ENCODE measurements around the gene TXNRD1.

Gene TXNRD1

DNA sequence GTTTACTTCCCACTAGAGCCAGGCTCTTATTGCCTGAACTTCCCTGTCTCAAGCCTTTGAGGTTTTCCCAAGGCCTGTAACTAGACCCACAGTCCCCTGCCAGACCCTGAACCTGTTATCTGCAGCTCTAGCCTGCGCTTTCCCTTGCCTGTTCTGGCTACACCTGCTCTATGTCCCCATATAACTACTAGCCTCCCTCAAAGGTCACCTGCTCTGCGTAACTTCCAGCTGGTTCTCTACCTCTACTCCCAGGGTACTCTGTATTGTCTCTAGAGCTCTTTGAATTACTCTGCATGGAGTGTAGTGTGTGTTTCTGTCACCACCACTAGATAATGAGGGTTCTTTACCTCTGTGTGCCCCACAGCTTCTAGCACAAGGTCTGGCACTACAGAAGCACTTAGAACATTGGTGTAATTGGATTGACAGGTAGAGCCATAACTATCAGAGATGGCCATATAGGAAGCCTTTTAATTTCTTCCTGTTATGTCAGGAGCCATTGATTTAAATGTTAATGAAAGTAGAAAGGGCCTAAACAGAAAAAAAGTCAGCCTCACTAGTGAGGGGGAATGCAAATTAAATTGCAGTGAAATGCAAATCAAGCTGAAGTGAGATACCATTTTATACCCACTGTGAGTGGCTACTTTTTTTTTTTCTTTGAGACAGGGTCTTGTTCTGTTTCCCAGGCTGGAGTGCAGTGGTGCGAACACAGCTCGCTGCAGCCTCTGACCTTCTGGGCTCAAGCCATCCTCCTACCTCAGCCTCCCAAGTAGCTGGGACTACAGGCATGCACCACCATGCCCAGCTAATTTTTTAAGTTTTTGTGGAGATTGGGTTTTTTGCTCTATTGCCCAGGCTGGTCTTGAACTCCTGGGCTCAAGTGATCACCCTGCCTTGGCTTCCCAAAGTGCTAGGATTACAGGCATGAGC lies 135.7 kb downstream of the TXNRD1 start:
- no peak for DNase-seq

DNA sequence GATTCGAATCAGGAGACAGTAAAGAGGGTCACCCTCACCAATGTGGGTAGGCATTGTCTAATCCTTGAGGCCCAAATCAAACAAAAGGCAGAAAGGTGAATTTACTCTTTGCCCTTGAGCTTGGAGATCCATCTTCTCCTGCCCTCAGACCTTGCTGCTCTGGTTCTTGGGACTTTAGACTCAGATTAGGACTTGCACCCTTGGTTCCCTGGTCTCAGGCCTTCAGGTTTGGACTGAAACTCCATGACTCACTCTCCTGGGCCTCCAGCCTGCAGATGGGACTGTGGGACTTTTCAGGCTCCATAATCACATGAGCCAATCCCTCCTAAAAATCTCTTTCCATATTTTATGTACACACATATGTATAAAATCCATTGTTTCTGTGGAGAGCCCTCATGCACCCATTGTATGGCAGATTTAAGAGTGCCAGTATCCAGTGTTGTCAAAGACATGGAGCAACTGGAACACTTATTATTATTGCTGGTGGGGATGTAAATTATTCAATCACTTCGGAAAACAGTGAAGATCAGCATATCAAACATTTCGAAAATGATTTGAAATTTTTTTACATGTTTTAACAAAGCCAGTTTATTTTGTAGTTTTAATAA lies 136.6 kb downstream of the TXNRD1 start:
- DNase-seq, result no peak

DNA sequence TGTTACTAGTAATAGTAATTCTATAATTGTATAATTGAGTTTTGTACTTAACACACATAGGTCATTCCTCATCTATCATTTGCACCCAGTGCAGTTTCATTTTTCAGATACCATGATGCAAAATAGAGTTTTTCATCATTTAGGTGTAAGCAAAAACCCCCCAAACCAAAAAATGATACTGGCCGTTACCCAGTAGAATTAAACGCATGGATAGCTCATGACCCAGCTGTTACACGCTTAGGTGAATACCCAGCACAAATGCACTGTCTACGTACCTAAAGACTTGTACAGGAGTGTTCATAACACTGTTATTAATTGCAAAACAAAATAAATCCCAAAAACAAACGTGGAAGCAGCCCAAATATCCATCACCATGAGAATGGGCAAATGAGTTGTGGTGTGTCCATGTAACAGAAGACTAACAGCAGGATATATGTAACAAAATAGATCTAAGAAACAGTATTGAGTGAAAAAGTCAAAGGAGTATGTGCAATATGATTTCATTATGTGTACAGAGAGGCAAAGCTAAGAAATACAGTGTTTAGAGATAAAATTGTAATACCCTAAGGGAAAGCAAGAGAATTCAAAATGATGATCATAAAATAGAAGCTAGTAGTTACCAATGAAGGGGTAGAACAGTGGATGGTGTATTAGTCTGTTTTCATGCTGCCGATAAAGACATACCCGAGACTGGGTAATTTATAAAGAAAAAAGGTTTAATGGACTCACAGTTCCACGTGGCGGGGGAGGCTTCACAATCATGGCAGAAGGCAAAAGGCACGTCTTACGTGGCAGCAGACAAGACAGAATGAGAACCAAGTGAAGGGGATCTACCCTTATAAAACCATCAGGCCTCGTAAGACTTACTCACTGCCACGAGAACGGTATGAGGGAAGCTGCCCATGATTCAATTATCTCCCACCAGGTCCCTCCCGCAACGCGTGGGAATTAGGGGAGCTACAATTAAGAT lies 137.7 kb downstream of the TXNRD1 start:
- DNase-seq, result no peak

DNA sequence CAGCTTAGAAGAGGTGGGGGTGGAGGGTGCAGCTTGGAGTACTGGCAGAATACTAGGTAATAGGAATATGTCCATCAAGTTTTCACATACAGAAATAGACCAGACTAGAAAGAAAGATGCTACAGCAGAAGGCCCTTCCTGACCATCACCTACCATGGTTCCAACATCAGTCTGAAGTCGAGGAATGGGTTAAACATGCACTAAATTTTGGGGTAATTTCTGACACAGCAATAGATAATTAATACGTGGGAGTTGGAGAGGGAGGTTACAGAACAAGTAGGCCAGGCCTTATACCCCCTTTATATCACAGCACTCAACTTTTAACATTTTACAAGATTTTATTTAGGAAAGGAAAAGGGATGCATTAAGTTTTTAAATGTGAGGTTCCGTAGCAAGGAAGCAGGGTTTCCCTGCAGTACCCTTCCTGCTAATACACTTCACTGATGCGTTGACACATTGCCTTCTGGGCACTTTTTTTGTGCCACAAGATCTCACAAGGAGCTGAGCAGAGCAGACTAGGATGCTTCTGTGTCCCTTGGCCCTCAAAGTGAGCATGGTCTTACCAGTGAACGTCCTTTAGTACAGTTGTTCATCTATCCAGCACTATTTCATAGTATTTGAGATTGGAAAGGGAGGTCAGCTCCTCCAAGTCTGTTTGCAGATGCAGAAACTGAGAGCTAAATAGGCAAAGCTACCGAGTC lies 138.7 kb downstream of the TXNRD1 start:
- no peak for DNase-seq

DNA sequence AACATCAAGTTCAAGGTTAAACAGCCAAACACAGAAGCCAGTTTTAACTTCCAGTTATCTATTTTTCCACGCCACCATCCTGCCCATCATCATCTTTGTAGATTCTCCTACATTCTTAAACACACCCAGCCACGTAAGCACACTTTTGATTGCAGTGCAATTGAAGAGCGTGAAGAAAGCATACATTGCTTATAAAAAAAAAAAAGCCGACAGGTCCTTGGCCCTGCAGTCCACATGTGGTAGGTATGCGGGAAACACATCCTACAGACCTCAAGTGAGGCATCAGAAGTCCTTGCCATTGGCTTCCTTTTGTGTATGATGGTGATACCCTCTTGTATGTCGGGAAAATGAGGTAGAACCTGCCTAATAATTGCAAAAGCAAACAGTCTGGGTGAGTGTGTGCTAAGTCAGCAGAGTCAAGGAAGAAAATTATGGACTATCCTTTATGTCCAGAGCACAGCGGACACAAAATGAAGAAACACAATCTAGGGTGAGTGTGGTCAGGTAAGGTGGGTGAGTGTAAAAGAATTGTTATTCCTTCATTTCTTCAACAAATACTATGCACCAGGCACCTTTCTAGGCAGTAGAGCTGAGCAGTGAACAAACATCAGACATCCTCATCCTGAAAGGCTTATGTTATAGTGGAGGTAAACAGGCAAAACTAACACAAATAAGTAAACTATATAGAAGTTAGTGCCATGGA lies 139.4 kb downstream of the TXNRD1 start:
- no peak for DNase-seq

DNA sequence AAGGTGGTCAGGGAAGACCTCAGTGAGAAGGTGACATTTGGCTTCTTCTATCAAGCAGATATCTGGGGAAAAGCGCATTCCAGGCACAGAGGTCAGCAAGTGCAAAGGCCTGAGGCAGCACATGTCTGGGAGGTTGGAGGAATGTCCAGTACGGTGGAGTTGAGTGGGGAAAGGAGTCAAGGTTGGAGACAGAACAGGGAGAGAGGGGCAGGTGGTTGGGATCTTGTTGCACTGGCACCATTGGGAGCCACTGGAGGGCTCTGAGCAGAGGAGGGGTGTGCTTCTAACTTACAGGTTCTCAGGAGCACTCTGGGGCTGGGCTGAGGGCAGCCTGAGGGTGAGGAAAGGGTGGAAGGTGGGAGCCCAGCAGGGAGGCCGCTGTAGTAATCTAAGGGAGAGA lies 140.1 kb downstream of the TXNRD1 start:
- DNase-seq, result no peak

- no peak for DNase-seq
Observed at GRCh38 chr12:104356231-104357115, 140.9 kb downstream of the TXNRD1 start.

DNA sequence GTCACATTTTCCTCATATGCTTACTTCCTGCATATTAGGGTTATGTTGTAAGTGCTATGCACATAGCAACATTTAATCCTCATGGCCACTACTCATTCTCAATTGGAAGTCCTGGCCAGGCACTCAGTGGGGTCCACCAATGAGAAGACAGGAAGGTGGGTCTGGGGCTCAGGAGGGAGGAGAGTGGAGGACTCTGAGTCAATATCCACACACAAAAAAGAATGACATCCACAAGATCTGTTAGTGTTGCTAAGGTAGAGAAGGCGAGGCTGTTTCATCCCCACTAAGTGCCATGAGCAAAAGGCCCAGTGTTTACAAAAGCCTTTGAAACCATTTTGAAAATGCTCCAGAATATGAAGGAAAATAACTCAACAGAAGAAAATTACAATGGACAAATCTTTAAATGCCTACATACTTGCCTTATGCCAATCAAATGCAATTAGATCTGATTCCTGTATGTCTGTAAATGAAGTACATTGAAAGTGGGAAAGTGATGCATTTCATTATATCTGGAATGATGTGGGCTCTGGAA lies 141.9 kb downstream of the TXNRD1 start:
- no peak for DNase-seq

GRCh38 chr12:104358353-104359003 lies 142.9 kb downstream of the TXNRD1 start:
- peak; percentile 40 for DNase-seq

- DNase-seq, result no peak
Observed at GRCh38 chr12:104359216-104359615, 143.6 kb downstream of the TXNRD1 start.

GRCh38 chr12:104360157-104360556 lies 144.6 kb downstream of the TXNRD1 start:
- no peak for DNase-seq

GRCh38 chr12:104360983-104361707 lies 145.6 kb downstream of the TXNRD1 start:
- no peak for DNase-seq

DNA sequence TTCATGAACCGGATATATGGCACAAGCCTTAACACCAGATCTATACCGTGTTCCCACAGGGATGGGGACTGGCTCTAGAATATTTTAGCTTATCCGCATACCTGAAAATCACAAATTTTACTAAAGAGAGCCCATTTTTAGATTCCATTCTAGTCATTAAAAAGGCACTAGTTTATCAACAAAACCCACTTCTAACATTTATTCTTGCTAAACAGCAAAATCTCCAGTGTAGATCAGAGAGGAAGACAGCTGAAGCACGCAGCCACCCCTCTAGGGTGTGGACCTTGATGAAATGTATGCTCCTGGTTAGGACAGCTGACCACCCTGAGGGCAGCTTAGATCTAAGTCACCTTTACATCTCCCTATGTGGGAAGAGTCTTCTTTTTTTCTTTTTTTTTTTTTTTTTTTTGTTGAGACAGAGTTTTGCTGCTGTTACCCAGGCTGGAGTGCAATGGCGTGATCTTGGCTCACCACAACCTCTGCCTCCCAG lies 150.4 kb downstream of the TXNRD1 start:
- DNase-seq, result no peak

GRCh38 chr12:104369708-104370107 lies 154.1 kb downstream of the TXNRD1 start:
- no peak for DNase-seq

DNA sequence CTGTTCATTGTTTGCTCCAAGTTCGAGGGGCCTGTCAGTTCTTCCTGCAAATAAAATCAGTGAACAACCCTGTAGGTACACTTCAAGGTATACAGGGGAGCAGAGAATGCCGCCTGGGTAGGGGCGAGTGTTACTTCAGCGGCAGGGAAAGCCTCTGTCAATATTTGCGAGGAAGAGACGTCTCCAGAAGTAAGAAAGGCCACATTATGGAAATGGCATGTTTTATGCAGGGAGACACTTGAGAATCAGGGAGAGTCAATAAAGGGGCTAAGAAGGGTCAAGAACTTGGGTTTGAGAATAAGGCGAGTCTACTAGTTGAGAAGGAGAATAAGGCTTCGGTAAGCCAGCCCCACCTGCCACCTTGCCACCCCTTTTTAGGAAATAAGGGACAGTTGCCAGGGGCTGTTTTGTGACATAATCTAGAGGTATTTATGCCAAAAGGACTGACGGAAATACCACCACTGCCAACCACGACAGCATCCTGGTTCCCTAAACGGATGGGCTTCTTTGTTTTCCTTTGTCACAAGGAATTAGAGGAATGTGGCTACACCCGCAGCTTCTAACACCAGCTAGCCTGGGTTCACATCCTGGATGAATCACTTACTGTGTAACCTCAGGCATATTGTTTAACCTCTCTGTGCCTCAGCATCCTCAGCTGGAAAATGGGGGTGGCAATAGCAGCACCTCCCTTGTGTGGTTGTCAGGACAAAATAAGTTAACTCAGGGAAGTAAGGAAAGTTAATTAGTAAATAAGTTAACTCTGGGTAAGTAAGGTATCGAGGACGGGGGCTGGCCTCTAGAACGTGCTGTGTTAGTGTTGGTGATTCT lies 155.7 kb downstream of the TXNRD1 start:
- DNase-seq, result peak; percentile 64

DNA sequence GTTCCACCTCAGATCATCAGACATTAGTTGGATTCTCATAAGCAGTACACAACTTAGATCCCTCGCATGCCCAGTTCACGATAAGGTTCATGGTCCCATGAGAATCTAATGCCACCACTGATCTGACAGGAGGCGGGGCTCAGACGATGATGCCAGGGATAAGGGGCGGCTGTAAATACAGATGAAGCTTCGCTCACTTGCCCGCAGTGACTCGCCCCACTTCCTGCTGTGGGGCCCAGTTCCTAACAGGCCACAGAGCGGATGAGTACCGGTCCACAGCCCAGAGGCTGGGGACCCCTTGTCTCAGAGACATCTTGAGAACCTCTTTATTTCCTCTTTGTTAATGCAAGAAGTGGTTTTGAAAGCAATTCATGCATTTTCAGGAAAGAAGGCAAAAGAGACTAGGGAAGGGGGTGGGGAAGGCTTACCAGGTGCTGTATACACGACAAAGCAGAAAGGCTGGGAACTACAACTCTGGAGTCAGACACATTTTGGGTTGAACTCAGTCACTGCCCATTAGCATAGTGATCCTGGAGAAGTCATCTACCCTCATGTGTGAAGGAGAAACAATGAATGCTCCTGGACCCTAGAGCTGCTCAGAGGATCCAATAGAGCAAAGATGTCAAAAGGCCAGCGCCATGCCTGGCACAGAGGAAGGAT lies 156.6 kb downstream of the TXNRD1 start:
- no peak for DNase-seq

DNA sequence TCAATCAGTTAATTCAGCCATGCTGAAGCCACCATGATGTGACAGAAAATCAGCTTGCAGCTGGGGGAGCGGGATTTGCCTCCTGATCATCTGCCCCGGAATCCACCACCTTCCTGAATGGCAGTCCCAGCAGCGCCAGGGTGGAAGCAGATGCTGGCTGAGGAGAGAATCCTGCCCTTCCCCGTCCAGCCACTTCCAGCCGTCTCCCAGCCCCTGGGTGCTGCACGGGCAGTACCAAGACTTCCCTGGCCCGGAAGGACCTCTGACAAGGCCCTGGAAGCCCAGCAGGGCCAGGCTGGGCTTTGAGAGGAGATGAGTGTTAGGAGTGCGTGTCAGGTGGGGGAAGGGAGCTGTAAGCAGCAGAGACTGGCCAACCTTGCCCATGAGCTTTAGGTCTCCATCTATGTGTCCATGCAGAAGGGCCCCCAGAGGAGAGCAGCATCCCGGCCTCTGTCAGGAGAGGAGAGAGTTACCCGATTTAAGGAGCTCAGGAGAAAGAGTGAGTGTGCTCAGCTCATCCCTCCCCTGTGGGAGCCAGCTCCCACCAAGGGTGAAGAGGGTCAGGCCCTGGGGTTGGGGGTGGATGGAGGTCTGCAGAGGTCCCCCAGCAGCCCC lies 157.2 kb downstream of the TXNRD1 start:
- no peak for DNase-seq
